HG03139 (cell line): Measurements from ENCODE around the gene ANKRD28.

ENCODE experiments used
- ATAC-seq: cut with Tn5 transposase; IDR thresholded peaks from one replicate; pipeline ENCODE4 v1.9.1; 2021; ENCODE audit not compliant: unreplicated experiment

The ANKRD28 gene

GRCh38 chr3:15803921-15804320 lies 6.1 kb upstream of the ANKRD28 start:
- ATAC-seq, result no peak

- no peak for ATAC-seq
Measured at GRCh38 chr3:15801298-15801697, 3.5 kb upstream of the ANKRD28 start.

- ATAC-seq, result no peak
Measured at GRCh38 chr3:15800780-15801179, 3.0 kb upstream of the ANKRD28 start.

- no peak for ATAC-seq
Measured at GRCh38 chr3:15800327-15800726, 2.5 kb upstream of the ANKRD28 start.

- ATAC-seq, result no peak
Measured at GRCh38 chr3:15798533-15799245, 910 bp upstream of the ANKRD28 start.

GRCh38 chr3:15796771-15797641 lies 773 bp downstream of the ANKRD28 start:
- no peak for ATAC-seq

GRCh38 chr3:15796331-15796730 lies 1.4 kb downstream of the ANKRD28 start:
- ATAC-seq, result no peak

GRCh38 chr3:15795651-15796308 lies 2.0 kb downstream of the ANKRD28 start:
- no peak for ATAC-seq

- no peak for ATAC-seq
Measured at GRCh38 chr3:15794842-15795650, 2.7 kb downstream of the ANKRD28 start.

- no peak for ATAC-seq
Measured at GRCh38 chr3:15794303-15794771, 3.4 kb downstream of the ANKRD28 start.

GRCh38 chr3:15791525-15791924 lies 6.3 kb downstream of the ANKRD28 start:
- ATAC-seq, result no peak

GRCh38 chr3:15787941-15788340 lies 9.8 kb downstream of the ANKRD28 start:
- no peak for ATAC-seq

GRCh38 chr3:15787526-15787925 lies 10.3 kb downstream of the ANKRD28 start:
- ATAC-seq, result no peak

- no peak for ATAC-seq
Measured at GRCh38 chr3:15783361-15783969, 14.3 kb downstream of the ANKRD28 start.

- no peak for ATAC-seq
Measured at GRCh38 chr3:15782429-15782828, 15.3 kb downstream of the ANKRD28 start.

- ATAC-seq, result no peak
Measured at GRCh38 chr3:15781637-15782402, 16.0 kb downstream of the ANKRD28 start.

- ATAC-seq, result no peak
Measured at GRCh38 chr3:15781131-15781530, 16.6 kb downstream of the ANKRD28 start.

- no peak for ATAC-seq
Measured at GRCh38 chr3:15779111-15779510, 18.7 kb downstream of the ANKRD28 start.

- no peak for ATAC-seq
Measured at GRCh38 chr3:15778332-15778858, 19.4 kb downstream of the ANKRD28 start.
